Upper lobe of left lung (tissue), 6 donors: ENCODE results near the gene OR51A7. TPM values are rescaled to one million over a fixed set of nuclear protein-coding genes. Genes with fewer than 3 reads are reported as not detected.

ENCODE experiments used
- ATAC-seq, 2 donors: fragments of 200-7000 bp; cut with Tn5 transposase; one replicate each; pipeline ENCODE4 v1.9.1; 2022; ENCODE audit warnings: mild to moderate bottlenecking in 2 of 2, moderate library complexity in 2 of 2; ENCODE audit not compliant: low FRiP score in 2 of 2
- DNase-seq, 2 donors: peaks; one replicate each; pipeline ENCODE4 v3.0.0-alpha.2; 2019 to 2020
- H3K27ac ChIP-seq, 4 donors: fragments of 200-600 bp; sonication (generic); one replicate each; pipeline ENCODE4 v1.5.1; 2016 to 2019
- H3K27me3 ChIP-seq, 4 donors: fragments of 200-600 bp; sonication (generic); one replicate each; pipeline ENCODE4 v1.5.1; 2017 to 2019
- H3K36me3 ChIP-seq, 4 donors: fragments of 200-600 bp; sonication (generic); one replicate each; pipeline ENCODE4 v1.5.1; 2016 to 2019
- H3K4me1 ChIP-seq, 4 donors: fragments of 200-600 bp; sonication (generic); one replicate each; pipeline ENCODE4 v1.5.1; 2018 to 2019
- H3K4me3 ChIP-seq, 4 donors: fragments of 200-600 bp; sonication (generic); one replicate each; pipeline ENCODE4 v1.5.1; 2017 to 2019; ENCODE audit warnings: mild to moderate bottlenecking in 2 of 4, moderate library complexity in 1 of 4
- H3K9me3 ChIP-seq, 4 donors: fragments of 200-600 bp; sonication (generic); one replicate each; pipeline ENCODE4 v1.5.1; 2018 to 2019
- CTCF ChIP-seq, 6 experiments: fragments of 450-650 bp in 4 of 6; fragments of 200-600 bp in 2 of 6; sonication (generic) in 2 of 6; IDR thresholded peaks; one replicate each; pipeline ENCODE4 v1.5.1; 2016 to 2019; ENCODE audit warnings: antibody characterized with exemption in 6 of 6
- EP300 ChIP-seq, 4 donors: sonication (generic); formaldehyde crosslinking; IDR thresholded peaks; one replicate each; pipeline ENCODE4 v1.5.1; 2017; ENCODE audit warnings: antibody characterized with exemption in 4 of 4, control low read depth in 2 of 4
- POLR2A ChIP-seq, 4 donors: fragments of 450-650 bp; IDR thresholded peaks; one replicate each; pipeline ENCODE4 v1.5.1; 2016 to 2017; ENCODE audit warnings: antibody characterized with exemption in 4 of 4, mild to moderate bottlenecking in 2 of 4
- POLR2AphosphoS5 ChIP-seq, 2 donors: sonication (generic); formaldehyde crosslinking; IDR thresholded peaks; one replicate each; pipeline ENCODE4 v1.5.1; 2017; ENCODE audit warnings: antibody characterized with exemption in 2 of 2
- WGBS, 2 donors: methylation state at CpG; one replicate each; pipeline ENCODE4 v1.1.5; 2017 to 2018; 5-methylcytosine and 5-hydroxymethylcytosine counted together
- total RNA-seq, 6 donors: library from RNA; depleted of rRNA in 4 of 6; stranded (reverse); fragments of >200 nt in 4 of 6; gene quantifications; one replicate each; pipeline versions ENCODE4 v1.1.0 to v1.2.1, GENCODE V29; 2016 to 2021
- donor health status: DM: no; HTN: no; CAD: no; lungs with moderate emphysema.
- donor health status: DM: no; HTN: yes; CAD: no; lungs with severe emphysema.

OR51A7 gene
- total RNA-seq, 6 donors from 2014 or later: not detected

GRCh38 chr11:4881188-4881587, 22.4 kb upstream of the OR51A7 start:
- Histone ChIP-seq H3K4me1 (no peaks in the 10 kb centered on the region), H3K27ac (no peak overlapping the region), H3K27me3 (no peaks in the 10 kb centered on the region), H3K36me3 (no peaks in the 10 kb centered on the region), H3K9me3 (no peaks in the 10 kb centered on the region), H3K4me3 (no peak overlapping the region)
- ATAC-seq: no peak
- WGBS, 2 donors: 81 to 82% methylated on average over 4 of the region's 4 CpGs
- TF ChIP-seq EP300 (IDR thresholded peaks at IDR 0.05) (no peak), POLR2AphosphoS5 (IDR thresholded peaks at IDR 0.05) (no peak), CTCF (IDR thresholded peaks at IDR 0.05) (no peak), POLR2A (IDR thresholded peaks at IDR 0.05) (no peak)
- no peak for DNase-seq

- 67 to 77% methylated on average over 8 of the region's 8 CpGs for WGBS, 2 donors
- ATAC-seq: no peak
- H3K27ac ChIP-seq: no peak within 1 kb of the TSS
- H3K4me1 ChIP-seq: no peaks in the 10 kb centered on the region
- H3K27me3 ChIP-seq: no peaks in the 10 kb centered on the region
- TF ChIP-seq POLR2AphosphoS5 (IDR thresholded peaks at IDR 0.05) (no peak), EP300 (IDR thresholded peaks at IDR 0.05) (no peak), CTCF (IDR thresholded peaks at IDR 0.05) (no peak), POLR2A (IDR thresholded peaks at IDR 0.05) (no peak)
- no peaks in the 10 kb centered on the region for H3K36me3 ChIP-seq
- DNase-seq: no peak
- no peak within 1 kb of the TSS for H3K4me3 ChIP-seq
- H3K9me3 ChIP-seq: no peaks in the 10 kb centered on the region
Observed at GRCh38 chr11:4881860-4882500, 21.6 kb upstream of the OR51A7 start, which contains the start of gene OR51T1. OR51T1 (plus strand) TSS chr11:4881900; CDS start chr11:4881900, 0 bp downstream.

- Histone ChIP-seq H3K36me3 (no peaks in the 10 kb centered on the region), H3K27ac (no peak overlapping the region), H3K27me3 (no peaks in the 10 kb centered on the region), H3K4me3 (no peak overlapping the region), H3K9me3 (no peaks in the 10 kb centered on the region), H3K4me1 (no peaks in the 10 kb centered on the region)
- DNase-seq (no peak), ATAC-seq (no peak)
- no peak for TF ChIP-seq EP300 (IDR thresholded peaks at IDR 0.05)
- TF ChIP-seq CTCF (IDR thresholded peaks at IDR 0.05): no peak
- TF ChIP-seq POLR2A (IDR thresholded peaks at IDR 0.05): no peak
- no peak for TF ChIP-seq POLR2AphosphoS5 (IDR thresholded peaks at IDR 0.05)
- 75 to 80% methylated on average over 5 of the region's 5 CpGs for WGBS, 2 donors
Observed at GRCh38 chr11:4882543-4882942, 21.0 kb upstream of the OR51A7 start.

- 83 to 87% methylated on average over 3 of the region's 3 CpGs for WGBS, 2 donors
- ATAC-seq: no peak
- TF ChIP-seq EP300 (IDR thresholded peaks at IDR 0.05) (no peak), POLR2A (IDR thresholded peaks at IDR 0.05) (no peak), CTCF (IDR thresholded peaks at IDR 0.05) (no peak), POLR2AphosphoS5 (IDR thresholded peaks at IDR 0.05) (no peak)
- no peaks in the 10 kb centered on the region for H3K4me1 ChIP-seq
- DNase-seq: no peak
- no peaks in the 10 kb centered on the region for H3K36me3 ChIP-seq
- no peaks in the 10 kb centered on the region for H3K9me3 ChIP-seq
- H3K4me3 ChIP-seq: no peak overlapping the region
- no peak overlapping the region for H3K27ac ChIP-seq
- H3K27me3 ChIP-seq: no peaks in the 10 kb centered on the region
Observed at GRCh38 chr11:4884361-4884760, 19.2 kb upstream of the OR51A7 start.

GRCh38 chr11:4886186-4886585, 17.4 kb upstream of the OR51A7 start:
- Histone ChIP-seq H3K27me3 (no peaks in the 10 kb centered on the region), H3K36me3 (no peaks in the 10 kb centered on the region), H3K9me3 (no peaks in the 10 kb centered on the region), H3K27ac (no peak overlapping the region), H3K4me1 (no peaks in the 10 kb centered on the region), H3K4me3 (no peak overlapping the region)
- WGBS, 2 donors: 55 to 71% methylated on average over 3 of the region's 3 CpGs
- no peak for ATAC-seq
- DNase-seq: no peak
- TF ChIP-seq POLR2A (IDR thresholded peaks at IDR 0.05) (no peak), EP300 (IDR thresholded peaks at IDR 0.05) (no peak)
